IMR-90 (cell line): ENCODE results near the gene OPCML. TPM values are rescaled to one million over a fixed set of nuclear protein-coding genes. Genes with fewer than 3 reads are reported as not detected.

Experiments
- ATAC-seq: fragments of 200-7000 bp; cut with Tn5 transposase; 2 replicates; pipeline ENCODE4 v1.9.1; 2020; ENCODE audit warnings: low read depth, mild to moderate bottlenecking, moderate library complexity
- BruUV-seq: library from RNA; stranded (reverse); fragments of 400-500 nt; replicated peaks from 2 replicates; lab custom pipeline; 2021; lab: Mats Ljungman, UMichigan
- CTCF ChIA-PET: fragments of 300-600 bp; formaldehyde crosslinking; extraction: SDS; loops from one replicate; lab custom pipeline; 2021; ENCODE audit warnings: antibody characterized with exemption; lab: Yijun Ruan, JAX
- POLR2A ChIA-PET: fragments of 300-600 bp; sonication (Branson Sonifier 250); formaldehyde crosslinking; loops from one replicate; lab custom pipeline; 2022; ENCODE audit warnings: antibody characterized with exemption; ENCODE audit not compliant: unreplicated experiment; lab: Charles Lee
- DNase-seq: peaks from one replicate; pipeline ENCODE4 v3.0.0; 2013
- H2AFZ ChIP-seq: replicated peaks from 2 replicates; pipeline ENCODE3; 2013; ENCODE audit warnings: low read length, mild to moderate bottlenecking; ENCODE audit not compliant: poor library complexity
- H2AK5ac ChIP-seq: 2 replicates; pipeline ENCODE4 v1.6.1; 2013; ENCODE audit warnings: low read depth, low read length, inconsistent platforms
- H2AK9ac ChIP-seq: replicated peaks from 2 replicates; pipeline ENCODE3; 2013; ENCODE audit warnings: mild to moderate bottlenecking, low read depth, low read length, moderate library complexity; ENCODE audit not compliant: poor library complexity
- H2BK120ac ChIP-seq: 2 replicates; pipeline ENCODE4 v1.6.1; 2013; ENCODE audit warnings: low read depth, low read length, inconsistent platforms
- H2BK15ac ChIP-seq: 3 replicates; pipeline ENCODE4 v1.6.1; 2013; ENCODE audit warnings: low read depth, low read length, inconsistent platforms
- H2BK20ac ChIP-seq: 2 replicates; pipeline ENCODE4 v1.6.1; 2013; ENCODE audit warnings: low read depth, mild to moderate bottlenecking, inconsistent platforms, low read length, moderate library complexity
- H2BK5ac ChIP-seq: 2 replicates; pipeline ENCODE4 v1.6.1; 2013; ENCODE audit warnings: mild to moderate bottlenecking, low read depth, low read length, inconsistent platforms; ENCODE audit not compliant: poor library complexity, severe bottlenecking
- H3K14ac ChIP-seq: replicated peaks from 2 replicates; pipeline ENCODE4 v1.6.1; 2013; ENCODE audit warnings: low read depth, low read length, inconsistent platforms
- H3K18ac ChIP-seq: 2 replicates; pipeline ENCODE4 v1.6.1; 2013; ENCODE audit warnings: low read depth, low read length, control low read depth
- H3K23ac ChIP-seq: 2 replicates; pipeline ENCODE4 v1.6.1; 2013; ENCODE audit warnings: low read depth, low read length, inconsistent platforms
- H3K27ac ChIP-seq: 2 replicates; pipeline ENCODE4 v1.5.1; 2013; ENCODE audit warnings: mild to moderate bottlenecking, control low read depth, low read length; ENCODE audit not compliant: insufficient read depth
- H3K27me3 ChIP-seq: 2 replicates; pipeline ENCODE4 v1.6.1; 2013; ENCODE audit warnings: low read length; ENCODE audit not compliant: control insufficient read depth, insufficient read depth
- H3K36me3 ChIP-seq: 2 replicates; pipeline ENCODE4 v1.6.1; 2013; ENCODE audit warnings: low read length, mixed read lengths; ENCODE audit not compliant: control insufficient read depth, insufficient read depth
- H3K4ac ChIP-seq: 2 replicates; pipeline ENCODE4 v1.6.1; 2013; ENCODE audit warnings: low read depth, low read length, inconsistent platforms
- H3K4me1 ChIP-seq: 2 replicates; pipeline ENCODE4 v1.6.1; 2013; ENCODE audit warnings: low read length, mixed read lengths; ENCODE audit not compliant: control insufficient read depth, insufficient read depth
- H3K4me2 ChIP-seq: 2 replicates; pipeline ENCODE4 v1.6.1; 2013; ENCODE audit warnings: low read depth, mild to moderate bottlenecking, control low read depth, low read length, moderate library complexity
- H3K4me3 ChIP-seq: 2 replicates; pipeline ENCODE4 v1.5.1; 2013; ENCODE audit warnings: low read depth, mild to moderate bottlenecking, control low read depth, low read length, moderate library complexity; ENCODE audit not compliant: insufficient read depth
- H3K56ac ChIP-seq: 2 replicates; pipeline ENCODE4 v1.6.1; 2013; ENCODE audit warnings: low read length, inconsistent platforms; ENCODE audit not compliant: insufficient read depth; ENCODE audit errors: extremely low read depth
- H3K79me1 ChIP-seq, 2 experiments: 2 replicates each; pipeline ENCODE4 v1.6.1; 2013; ENCODE audit warnings: low read length in 2 of 2, inconsistent platforms in 1 of 2, low read depth in 1 of 2
- H3K9ac ChIP-seq: 2 replicates; pipeline ENCODE4 v1.6.1; 2013; ENCODE audit warnings: low read depth, low read length, control low read depth
- H3K9me1 ChIP-seq: 2 replicates; pipeline ENCODE4 v1.6.1; 2013; ENCODE audit warnings: low read length, inconsistent platforms; ENCODE audit not compliant: insufficient read depth
- H3K9me3 ChIP-seq: 2 replicates; pipeline ENCODE4 v1.6.1; 2013; ENCODE audit warnings: low read length; ENCODE audit not compliant: control insufficient read depth, insufficient read depth
- H4K20me1 ChIP-seq: 2 replicates; pipeline ENCODE4 v1.6.1; 2013; ENCODE audit warnings: low read length, inconsistent platforms; ENCODE audit not compliant: insufficient read depth
- H4K5ac ChIP-seq: 2 replicates; pipeline ENCODE4 v1.6.1; 2013; ENCODE audit warnings: mild to moderate bottlenecking, low read depth, low read length, control low read depth
- H4K8ac ChIP-seq, 2 experiments: 2 replicates each; pipeline ENCODE4 v1.6.1; 2013; ENCODE audit warnings: low read depth in 2 of 2, low read length in 2 of 2, control low read depth in 1 of 2, inconsistent platforms in 1 of 2
- H4K91ac ChIP-seq: 2 replicates; pipeline ENCODE4 v1.6.1; 2013; ENCODE audit warnings: low read depth, low read length, inconsistent platforms; ENCODE audit not compliant: insufficient read depth
- BHLHE40 ChIP-seq: fragments of 150-350 bp; IDR thresholded peaks from 2 replicates; pipeline ENCODE4 v1.6.1; 2016; ENCODE audit warnings: mild to moderate bottlenecking, low read depth, low read length
- CTCF ChIP-seq: conservative IDR thresholded peaks from 2 replicates; pipeline ENCODE4 v1.5.1; 2012; ENCODE audit warnings: mild to moderate bottlenecking, low read depth, low read length, improper control_type of control experiment
- ELK1 ChIP-seq: fragments of 150-350 bp; IDR thresholded peaks from 2 replicates; pipeline ENCODE4 v1.6.1; 2016; ENCODE audit warnings: low read depth, mild to moderate bottlenecking, low read length, moderate library complexity, borderline replicate concordance
- RCOR1 ChIP-seq: IDR thresholded peaks from 2 replicates; pipeline ENCODE4 v1.6.1; 2012; ENCODE audit warnings: mild to moderate bottlenecking, low read length, improper control_type of control experiment; ENCODE audit not compliant: insufficient replicate concordance
- USF2 ChIP-seq: fragments of 150-350 bp; IDR thresholded peaks from 2 replicates; pipeline ENCODE4 v1.6.1; 2017; ENCODE audit warnings: mild to moderate bottlenecking, antibody characterized with exemption, low read length, low read depth
- WGBS, 2 experiments: methylation state at CpG; one replicate each; pipeline versions ENCODE4 v1.1.5 to v1.1.7; 2013; ENCODE audit warnings: missing lambda C conversion rate in 2 of 2; ENCODE audit not compliant: insufficient read length in 1 of 2; ENCODE audit errors: extremely low coverage in 2 of 2; 5-methylcytosine and 5-hydroxymethylcytosine counted together
- dilution Hi-C: fragments of 300-500 bp; cut with HindIII; formaldehyde crosslinking; loops from one replicate; pipeline ENCODE4 v1.14.3; 2018; ENCODE audit warnings: low sequenced_read_pairs; ENCODE audit not compliant: unreplicated experiment
- in situ Hi-C: fragments of 300-500 bp; cut with MboI; formaldehyde crosslinking; loops from 3 replicates; pipeline ENCODE4 v1.14.3; 2019; ENCODE audit warnings: low sequenced_read_pairs, inconsistent platforms, mixed read lengths
- intact Hi-C: fragments of 100-400 bp; cut with micrococcal nuclease; formaldehyde crosslinking; loops from 2 replicates; pipeline ENCODE4 v1.10.0; 2022
- polyA plus RNA-seq, 3 experiments: library from polyadenylated mRNA; depleted of rRNA; stranded (reverse); fragments of >200 nt; gene quantifications; 2 replicates each; pipeline ENCODE4 v1.2.3, GENCODE V29; 2012; ENCODE audit warnings: low replicate concordance in 1 of 3
- total RNA-seq: library from RNA; depleted of rRNA; stranded (reverse); fragments of >200 nt; gene quantifications from 2 replicates; pipeline ENCODE4 v1.2.3, GENCODE V29; 2012

The OPCML gene
- total and polyA plus RNA-seq, 2 of the 4 experiments (the other 2 are of a cell fraction) = under 0.01 to 2.6 TPM

GRCh38 chr11:133305208-133305956, 226.9 kb downstream of the OPCML start:
- H2AK9ac ChIP-seq = no peak overlapping the region
- H2AK5ac ChIP-seq = no peak overlapping the region
- H3K4me2 ChIP-seq = no peak overlapping the region
- H3K27me3 ChIP-seq = no peaks in the 10 kb centered on the region
- no peak for ATAC-seq
- H2AFZ ChIP-seq = no peak overlapping the region
- H3K23ac ChIP-seq = no peak overlapping the region
- H4K91ac ChIP-seq = no peak overlapping the region
- no peak for DNase-seq
- H3K27ac ChIP-seq = no peak overlapping the region
- no peaks in the 10 kb centered on the region for H4K20me1 ChIP-seq
- no CpG with 5 or more reads among the region's 5 CpGs for WGBS, 2 experiments
- no TSS peak for BruUV-seq
- H3K14ac ChIP-seq = no peak overlapping the region
- H3K56ac ChIP-seq = no peak overlapping the region
- H2BK20ac ChIP-seq = no peak overlapping the region
- dilution Hi-C loops (no loop called here), in situ Hi-C loops (no loop called here), intact Hi-C loops (no loop called here)
- no peaks in the 10 kb centered on the region for H3K36me3 ChIP-seq
- H3K4ac ChIP-seq = no peak overlapping the region
- H3K9me3 ChIP-seq = peaks cover 10% of the 10 kb centered on the region
- no peaks in the 10 kb centered on the region for H3K9me1 ChIP-seq
- H3K18ac ChIP-seq = no peak overlapping the region
- H3K9ac ChIP-seq = no peak overlapping the region
- ChIA-PET CTCF (no interaction called here), POLR2A (no interaction called here)
- H4K5ac ChIP-seq = no peak overlapping the region
- H3K79me1 ChIP-seq = no peaks in the 10 kb centered on the region
- no peak overlapping the region for H2BK15ac ChIP-seq
- H2BK120ac ChIP-seq = no peak overlapping the region
- TF ChIP-seq CTCF (no peak), ELK1 (no peak), RCOR1 (no peak), BHLHE40 (no peak), USF2 (no peak)
- H3K4me1 ChIP-seq = no peaks in the 10 kb centered on the region
- no peak overlapping the region for H2BK5ac ChIP-seq
- H3K4me3 ChIP-seq = no peak overlapping the region
- H4K8ac ChIP-seq = no peak overlapping the region
